HG03060 (cell line): ENCODE measurements around the gene COL18A1.

Experiments
- ATAC-seq: cut with Tn5 transposase; IDR thresholded peaks from one replicate; pipeline ENCODE4 v1.9.1; 2021; ENCODE audit warnings: low read depth, moderate number of reproducible peaks; ENCODE audit not compliant: unreplicated experiment

Gene COL18A1

DNA sequence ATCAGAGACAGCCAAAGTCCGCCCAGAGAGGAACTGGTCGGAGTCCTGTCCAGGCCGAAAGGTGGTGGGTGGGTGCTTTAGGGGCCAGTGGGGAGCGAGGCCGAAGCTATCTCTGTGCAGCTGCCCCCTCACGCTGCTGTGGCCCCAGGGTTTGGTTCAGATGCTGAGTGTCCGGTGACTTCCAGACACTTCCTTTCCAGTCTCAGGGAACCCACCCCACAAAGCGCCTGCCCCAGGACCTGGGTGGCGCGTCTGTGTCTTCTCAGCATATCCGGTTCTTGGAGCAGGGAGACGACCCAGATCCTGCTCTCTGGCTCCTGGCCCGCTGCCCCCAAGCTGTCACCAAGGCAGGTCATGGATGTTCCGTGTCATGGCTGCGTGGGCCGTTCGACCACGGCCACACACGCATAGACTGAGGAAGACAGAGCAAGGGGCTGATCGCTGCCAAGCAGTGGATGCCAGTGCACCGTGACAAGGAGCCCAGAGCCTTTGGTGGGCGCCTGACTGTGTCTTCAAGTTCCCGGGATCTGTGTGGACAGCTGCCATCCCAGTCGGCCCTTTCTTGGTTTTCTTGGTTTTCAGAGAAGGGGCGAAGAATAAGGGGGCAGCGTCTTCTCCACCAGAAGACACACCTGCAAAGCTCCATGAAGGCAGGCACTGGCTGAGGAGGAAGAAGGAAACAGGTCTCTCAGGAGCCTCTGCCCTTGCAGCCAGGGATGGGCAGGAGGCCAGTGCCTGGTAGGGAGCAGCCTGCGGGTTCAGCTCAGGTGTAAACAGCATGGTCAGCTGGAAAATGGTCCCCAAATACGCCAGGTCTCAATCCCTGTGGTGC lies 22.9 kb upstream of the COL18A1 start:
- ATAC-seq, result no peak

DNA sequence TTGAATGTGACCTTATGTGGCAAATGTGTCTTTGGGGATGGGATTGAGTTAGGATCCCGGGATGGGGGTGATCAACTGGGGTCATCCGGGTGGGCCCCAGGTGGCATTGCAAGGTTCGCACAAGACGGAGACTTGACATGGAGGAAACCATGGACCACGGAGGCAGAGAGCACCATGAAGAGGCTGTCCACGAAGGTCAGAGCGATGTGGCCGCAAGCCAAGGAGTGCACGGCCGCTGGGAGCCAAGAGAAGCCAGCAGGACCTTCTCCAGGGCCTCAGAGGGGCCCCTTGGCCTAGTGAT lies 22.3 kb upstream of the COL18A1 start:
- ATAC-seq, result no peak

DNA sequence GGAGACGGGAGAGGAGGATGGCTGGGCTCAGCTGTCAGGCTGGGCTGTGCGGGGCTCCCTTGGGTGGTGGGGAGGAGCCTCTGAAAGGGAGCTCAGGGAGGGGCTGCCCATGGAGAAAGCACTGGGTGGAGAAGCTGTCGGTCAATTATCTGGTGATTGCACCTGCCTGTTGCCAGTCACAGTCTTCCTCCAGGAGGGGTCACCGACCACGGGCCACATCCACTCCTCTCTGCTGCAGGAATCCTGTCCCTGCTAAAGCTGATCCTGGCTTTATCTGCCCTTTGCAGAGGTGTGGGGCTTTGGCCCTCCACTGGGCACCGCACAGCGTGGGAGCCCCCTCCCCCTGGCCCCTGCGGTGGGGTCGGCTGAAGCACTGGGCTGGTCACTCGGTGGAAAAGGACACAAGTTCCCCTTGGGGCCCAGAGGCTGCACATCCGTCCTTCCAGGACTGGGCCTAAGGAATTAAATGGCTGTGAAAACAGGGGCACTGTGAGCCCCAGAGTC lies 21.8 kb upstream of the COL18A1 start:
- no peak for ATAC-seq

DNA sequence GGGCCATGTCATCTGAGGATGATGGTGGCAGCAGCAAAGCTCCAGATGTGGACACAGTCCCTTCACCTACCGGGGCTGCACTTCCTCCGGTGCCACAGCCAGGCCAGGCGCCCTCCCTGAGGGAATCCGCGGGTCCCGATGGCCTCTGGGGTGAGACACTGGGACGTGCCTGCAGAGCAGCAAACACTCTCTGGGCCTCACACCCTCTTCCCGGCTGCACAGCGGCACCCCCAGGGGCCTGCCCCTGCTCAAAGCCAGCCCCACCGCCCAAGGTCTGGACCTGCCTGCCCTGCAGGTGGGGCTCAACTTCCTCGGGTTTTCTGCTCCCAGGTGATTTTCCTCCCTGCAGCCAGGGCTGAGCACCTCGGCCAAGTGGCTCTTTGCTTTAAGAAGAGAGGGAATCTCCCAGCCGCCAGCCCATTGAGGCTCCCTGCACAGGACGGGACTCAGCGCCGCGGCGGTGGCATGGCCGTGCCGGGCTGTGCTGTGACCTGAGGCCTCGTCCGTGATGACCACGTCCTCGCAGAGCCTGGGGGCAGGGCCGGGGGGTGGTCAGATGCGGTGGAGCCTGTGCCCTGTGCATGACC lies 21.3 kb upstream of the COL18A1 start:
- ATAC-seq, result no peak

DNA sequence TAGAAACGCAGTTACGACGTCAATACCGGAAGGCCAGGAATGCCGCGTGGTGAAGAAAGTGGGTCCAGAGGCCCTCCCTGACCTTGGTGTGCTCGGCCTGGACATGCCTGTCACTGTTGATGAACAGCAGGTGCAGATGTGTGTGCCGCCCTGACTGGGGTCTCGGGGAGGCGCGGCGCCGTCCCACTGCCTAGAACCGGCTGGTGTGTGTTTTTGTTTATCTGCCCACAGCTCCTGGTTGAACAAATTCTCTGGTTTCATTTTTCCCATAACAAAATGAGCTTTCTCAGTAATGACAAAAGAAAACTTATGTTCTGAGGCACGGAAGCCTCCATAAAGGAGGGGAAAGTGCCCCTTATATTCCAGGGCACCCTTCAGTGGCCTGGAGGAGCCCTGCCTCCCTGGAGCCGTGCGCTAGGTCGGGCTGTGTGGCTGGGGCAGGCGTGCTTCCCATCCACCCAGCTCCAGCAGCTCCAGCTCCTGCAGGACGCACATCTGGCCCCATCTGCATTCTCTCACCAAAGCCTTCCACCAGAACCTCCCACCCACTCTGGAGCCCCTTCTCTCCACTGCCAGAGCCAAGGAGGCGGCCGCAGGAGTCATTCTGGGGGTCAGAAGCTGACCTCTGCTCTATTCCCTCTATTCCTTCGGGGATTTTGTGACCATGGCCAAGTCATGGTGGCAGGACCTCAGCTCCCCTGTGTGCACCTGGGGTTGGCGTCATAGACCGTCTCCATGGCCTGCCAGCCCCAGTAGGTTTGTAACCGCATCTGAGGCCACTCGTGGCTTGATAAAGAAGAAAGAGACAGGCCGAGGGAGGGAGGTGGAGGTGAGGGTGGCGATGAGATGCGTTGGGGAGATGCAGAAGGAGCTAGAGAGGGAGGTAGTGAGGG lies 20.1 kb upstream of the COL18A1 start:
- ATAC-seq, result no peak

DNA sequence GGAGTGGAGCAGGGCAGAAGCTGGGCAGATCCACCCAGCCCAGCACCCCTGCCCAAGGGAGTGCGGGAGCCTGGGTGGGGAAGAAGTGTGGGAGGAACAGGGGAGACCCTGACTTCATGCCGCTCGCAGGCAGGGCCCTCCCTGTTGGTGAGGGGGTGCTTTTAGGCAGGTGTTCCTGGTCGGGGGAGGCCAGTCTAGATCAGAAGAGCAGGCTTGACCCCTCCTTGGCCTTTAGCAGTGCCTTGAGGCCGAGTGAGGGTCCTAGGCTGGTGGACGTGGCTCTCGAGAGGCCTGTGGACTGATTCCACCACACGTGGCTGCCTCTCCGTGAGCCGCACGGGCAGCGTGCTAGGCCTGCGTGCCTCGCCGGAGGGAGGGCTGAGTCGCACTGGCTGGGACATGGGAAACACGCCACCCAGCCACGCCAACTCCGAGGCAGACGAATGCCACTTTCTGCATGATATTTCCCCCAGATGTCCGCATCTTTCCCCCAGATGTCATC lies 19.4 kb upstream of the COL18A1 start:
- ATAC-seq, result no peak

DNA sequence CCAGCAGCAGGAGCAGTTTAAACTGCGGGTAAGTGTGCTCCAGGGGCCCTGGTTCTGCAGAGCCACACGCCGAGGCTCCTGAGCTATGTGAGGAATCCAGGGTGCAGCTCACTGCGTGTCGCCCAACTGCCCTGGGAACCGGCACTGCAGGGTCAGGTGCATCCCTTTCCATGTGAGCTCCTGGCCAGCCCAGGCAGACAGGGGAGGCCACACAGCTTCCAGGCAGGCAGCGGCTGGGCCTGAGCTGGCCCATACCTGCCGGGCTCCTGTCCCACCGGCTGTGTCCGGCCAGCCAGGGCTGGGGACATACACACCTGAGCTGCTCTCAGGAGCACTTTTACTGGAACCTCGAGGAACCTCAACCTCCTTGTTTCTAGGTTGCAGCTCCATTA lies 18.6 kb upstream of the COL18A1 start:
- no peak for ATAC-seq

DNA sequence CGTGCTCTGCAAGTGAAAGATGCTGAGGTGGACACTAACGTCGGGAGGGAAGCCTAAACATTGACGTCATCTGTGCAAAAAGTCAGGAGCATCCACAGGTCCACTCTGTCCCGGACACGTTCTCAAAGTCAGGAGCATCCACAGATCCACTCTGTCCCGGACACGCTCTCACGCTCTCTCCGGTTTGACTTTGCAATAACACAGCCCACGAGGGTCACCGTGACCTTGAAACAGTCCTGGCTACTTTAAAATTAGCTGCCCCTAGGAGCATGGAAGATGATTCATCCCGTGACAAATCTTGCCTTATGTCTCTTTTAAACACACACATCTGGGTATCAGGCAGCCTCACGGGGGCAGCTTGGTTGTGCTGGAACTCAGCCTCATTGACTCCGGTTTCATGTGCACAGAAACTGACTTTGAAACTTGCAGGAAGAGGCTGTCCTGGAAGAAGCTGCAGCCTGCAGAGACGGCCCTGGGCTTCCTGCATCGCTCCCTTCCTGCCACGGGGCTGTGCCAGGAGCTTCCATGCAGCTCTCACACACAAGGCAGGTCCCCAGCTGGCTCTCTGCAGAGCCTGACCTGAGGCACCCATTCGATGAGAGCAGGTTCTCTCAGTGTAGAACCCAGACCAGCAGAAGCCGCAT lies 18.1 kb upstream of the COL18A1 start:
- ATAC-seq, result no peak

DNA sequence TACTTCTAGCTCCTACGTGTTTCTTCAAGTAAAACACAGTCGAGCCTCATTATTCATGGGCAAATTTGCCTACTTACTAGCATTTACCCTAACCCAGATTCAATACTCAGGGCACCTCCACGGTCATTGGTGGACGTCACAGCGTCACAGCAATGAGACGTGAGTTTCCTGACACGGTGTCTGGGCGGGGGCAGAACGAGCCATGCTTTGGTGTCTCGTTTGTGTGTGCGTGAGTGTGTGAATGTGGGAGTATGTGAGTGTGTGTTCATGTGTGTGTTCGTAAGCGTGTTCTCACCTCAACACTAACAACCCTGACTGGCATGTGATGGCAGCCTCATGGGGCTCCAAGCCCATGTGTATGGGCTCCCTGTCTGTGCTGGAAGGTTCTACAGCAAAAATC lies 17.5 kb upstream of the COL18A1 start:
- no peak for ATAC-seq

DNA sequence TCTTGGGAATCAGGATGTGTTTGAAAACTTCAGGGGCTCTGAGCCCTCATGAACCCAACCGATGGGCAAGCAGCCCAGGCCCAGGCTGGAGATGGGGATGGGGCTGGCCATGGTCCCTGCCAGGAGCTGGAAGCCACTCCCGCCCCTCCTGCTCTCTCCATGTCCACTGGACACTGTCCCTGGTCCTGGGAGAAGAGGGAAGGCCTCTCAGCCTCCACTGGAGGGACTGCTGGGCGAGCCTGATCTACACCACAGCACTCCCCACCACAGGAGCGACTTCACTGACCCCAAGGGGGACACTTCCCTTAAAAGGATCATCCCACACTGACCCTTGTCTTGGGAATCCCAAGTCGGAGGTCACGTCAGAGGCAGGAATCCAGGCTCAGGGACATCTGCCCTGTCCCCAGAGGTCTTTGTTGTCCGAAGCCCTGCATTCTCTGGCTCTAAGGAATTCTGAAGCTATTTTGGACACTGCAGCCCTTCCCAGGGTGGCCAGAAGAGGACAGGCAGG lies 16.9 kb upstream of the COL18A1 start:
- no peak for ATAC-seq

DNA sequence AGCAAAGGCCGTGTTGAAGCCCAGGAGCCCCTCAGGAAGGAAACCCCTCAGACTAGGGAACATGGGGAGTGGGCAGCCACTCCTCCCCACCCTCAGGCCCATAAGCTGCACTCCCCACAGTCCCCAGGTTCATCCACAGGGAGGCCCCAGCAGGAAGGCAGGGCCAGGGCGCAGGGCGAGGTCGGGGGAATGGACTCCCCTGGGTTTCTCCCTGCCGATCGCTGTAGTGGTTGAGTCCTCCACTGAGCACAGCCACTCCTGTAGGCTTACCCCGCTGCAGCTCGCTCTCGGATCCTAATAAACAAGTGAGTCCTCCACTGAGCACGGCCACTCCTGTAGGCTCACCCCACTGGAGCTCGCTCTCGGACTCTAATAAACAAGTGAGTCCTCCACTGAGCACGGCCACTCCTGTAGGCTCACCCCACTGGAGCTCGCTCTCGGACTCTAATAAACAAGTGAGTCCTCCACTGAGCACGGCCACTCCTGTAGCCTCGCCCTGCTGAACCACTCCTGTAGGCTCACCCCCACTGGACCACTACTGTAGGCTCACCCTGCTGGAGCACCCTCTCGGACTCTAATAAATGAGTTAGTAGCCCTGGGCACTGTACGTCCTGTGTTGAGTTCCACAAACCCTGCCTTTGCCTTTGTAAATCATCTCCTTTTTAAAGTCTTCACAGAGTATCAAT lies 16.2 kb upstream of the COL18A1 start:
- no peak for ATAC-seq

DNA sequence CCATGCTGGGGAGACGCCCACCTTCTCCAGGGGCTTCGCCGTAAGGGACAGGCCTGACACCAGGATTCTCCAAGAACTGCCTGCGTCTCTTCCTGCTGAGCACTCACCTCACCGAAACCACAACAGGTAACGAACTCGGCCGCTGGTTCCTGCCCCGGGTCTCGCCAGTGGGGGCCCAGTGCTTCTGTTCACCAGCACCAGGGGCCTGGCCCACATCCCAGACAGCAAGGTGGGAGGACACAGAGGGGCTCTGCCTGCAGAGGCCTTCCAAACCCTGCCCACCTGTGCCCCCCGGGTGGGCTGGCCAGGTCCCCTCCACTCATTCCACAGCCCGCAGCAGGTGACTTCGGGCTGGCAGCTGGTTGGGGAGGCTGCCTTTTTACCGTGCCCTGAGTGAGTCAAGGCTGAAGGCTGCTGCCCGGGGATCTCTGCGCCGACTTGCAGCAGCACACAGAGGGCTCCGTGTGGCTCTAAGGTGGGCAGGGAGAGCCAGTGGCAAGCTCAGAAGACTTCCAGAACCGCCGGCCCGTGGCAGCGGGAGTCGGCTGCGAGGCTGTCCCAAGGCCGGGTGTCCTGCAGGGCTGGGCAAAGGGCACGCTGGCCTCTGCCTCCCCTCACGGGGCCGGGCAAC lies 14.7 kb upstream of the COL18A1 start:
- no peak for ATAC-seq

DNA sequence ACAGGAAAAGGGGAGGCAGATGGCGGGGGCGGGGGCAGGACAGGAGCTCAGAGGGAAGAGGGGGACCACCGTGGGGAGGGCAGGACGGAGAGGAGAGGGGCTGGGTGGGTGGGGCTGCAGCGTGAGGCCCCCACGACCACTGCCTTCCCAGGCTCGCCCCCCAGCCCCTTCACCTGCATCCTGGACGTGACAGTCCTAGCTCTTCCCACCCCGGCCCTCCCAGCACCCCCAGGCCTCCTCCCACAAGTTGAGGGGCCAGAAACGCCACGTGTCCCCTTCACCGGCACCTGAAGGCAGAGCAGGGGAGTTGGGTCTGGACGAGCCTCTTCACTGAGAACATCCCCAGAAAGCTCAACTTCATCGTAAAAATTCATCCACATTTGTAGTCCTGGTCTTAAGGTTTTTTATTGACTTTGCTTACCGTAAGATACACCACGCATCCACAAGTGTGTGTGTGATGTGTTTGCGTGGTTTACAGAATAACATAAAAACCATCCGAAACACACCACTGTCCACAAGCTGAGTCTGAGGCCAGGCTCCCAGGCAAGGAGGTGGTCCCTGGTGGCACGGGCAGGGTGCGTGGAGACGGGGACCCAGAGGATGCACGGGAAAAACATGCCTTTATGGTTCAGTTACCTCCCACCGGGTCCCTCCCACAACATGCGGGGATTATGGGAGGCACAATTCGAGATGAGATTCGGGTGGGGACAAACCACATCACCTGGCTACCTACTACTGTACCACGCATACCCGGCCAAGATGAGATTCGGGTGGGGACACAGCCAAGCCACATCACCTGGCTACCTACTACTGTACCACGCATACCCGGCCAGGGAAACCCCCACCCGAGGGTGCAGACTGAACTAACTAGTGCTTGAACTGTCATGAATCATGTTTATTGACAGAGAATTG lies 13.9 kb upstream of the COL18A1 start:
- ATAC-seq, result no peak

DNA sequence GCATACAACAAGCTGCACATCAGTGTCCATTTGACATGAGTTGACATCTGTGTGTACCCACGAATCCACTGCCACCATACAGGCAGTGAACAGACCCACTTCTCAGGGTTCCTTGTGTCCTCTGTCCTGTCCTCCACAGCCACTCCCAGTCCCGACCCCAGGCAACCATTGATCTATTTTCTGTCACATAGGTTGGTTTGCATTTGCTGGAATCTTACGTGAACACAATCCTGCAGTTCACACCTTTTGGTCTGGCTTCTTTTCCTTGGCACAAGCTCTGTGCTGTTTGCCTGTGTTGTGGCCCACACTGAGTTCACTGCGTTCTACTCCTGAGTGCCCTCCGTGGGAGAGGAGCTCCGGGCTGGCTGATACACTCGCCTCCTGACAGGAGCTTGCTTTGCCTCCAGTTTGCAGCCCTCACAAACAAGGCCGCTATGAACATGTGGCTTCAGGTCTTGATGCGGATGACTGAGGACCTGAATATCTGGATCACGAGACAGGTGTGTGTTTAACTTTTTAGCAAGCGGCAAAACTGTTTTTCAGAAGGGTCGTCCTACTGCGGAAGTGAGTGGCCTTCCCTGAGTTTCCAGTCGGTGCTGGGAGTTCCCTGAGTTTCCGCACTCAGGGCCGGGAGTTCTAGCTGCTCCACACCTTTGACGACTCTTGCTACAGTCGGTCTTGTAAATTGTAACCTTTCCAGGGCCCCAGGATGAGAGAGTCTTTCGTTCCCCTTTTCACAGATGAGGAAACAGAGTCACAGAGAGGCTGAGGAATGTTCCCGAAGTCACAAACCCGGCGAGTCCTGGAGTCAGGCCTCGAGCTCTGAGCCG lies 13.0 kb upstream of the COL18A1 start:
- no peak for ATAC-seq

DNA sequence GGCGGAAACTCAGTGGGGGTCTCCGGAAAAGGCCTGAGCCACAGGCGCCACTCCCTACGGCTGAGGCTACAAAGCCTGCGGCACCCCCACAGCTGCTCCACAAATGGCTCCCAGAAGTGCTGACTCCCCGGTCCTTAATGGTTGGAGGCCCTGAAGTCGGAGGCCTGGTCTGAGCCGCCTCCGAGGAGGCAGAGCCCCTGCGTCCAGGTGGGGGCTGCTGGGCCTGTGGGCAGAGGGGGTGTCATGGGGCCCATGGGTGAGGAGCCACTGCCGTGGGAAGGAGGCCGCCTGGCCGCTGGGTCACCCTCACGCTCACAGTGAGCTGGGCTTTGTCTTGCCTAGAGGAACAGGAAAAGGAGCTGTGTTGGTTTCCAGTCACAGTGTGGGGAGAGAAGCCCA lies 12.4 kb upstream of the COL18A1 start:
- no peak for ATAC-seq

DNA sequence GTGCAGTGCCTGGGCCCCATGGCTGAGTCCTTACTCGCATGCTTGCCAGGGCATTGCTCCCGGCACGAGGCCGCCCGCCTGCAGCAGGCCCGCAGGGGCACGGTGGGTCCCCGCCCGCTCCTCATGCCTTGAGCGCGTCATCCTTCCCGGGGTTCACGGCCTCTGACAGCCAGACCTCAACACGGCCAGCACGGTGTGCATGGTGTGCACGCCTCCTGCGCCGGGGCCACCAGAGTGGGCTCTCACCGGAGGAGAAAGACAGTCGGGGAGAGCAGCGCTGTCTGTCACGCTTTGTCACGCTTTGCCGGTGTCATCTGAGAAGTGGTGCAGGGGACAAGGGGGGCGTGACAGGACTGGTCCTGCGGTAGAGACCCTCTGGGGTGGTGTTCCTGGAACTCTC lies 11.9 kb upstream of the COL18A1 start:
- no peak for ATAC-seq

DNA sequence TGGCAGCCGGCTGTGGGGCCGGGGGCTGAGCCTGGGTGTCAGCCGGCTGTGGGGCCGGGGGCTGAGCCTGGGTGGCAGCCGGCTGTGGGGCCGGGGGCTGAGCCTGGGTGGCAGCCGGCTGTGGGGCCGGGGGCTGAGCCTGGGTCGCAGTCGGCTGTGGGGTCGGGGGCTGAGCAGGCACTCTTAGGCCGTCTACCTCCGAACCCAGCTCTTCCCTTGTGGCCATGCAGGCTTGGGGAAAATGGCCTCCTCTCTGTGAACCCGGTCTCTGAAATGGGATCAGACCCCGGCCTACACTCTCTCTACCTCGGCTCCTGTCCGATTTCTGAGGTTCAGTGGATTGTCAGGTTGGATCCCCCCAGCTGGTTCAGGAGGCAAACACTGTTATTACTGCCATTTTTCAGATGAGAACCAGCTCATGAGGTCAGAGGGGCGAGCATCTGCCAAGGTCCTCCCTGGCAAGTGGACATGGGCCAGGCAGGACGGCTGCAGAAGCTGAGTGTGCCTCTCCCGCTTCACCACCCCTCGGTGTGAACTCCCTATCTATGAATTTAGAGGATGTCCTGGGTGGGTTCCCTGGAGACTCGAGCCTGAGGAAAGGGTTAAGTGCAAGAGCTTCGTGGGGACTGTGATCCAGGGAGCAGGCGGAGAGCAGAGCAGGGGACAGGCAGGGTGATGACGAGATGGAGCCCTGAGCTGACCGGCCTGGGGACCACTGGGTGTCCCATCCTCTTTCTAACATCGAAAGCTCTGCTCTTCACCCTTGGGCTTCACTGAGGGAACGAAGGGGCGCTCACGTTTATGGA lies 10.9 kb upstream of the COL18A1 start:
- ATAC-seq, result no peak
